Stimulated activated CD4-positive, alpha-beta T cell treated with anti-CD3 and anti-CD28 coated beads, Interleukin-2, amount 100 ng/mL, for 4 hours (primary cell): Measurements from ENCODE around the gene DARS1.
A peak's percentile ranks its signal among the peaks of the same experiment; 100 is the strongest.
"Not testable (repeated sequence)": the region's sequence is repeated elsewhere in the genome, so short reads cannot be mapped to it uniquely, and the experiment has no call there.

Source experiments
- DNase-seq: peaks from one replicate; pipeline ENCODE4 v3.0.0-alpha.2; 2020; ENCODE audit warnings: low read depth

The DARS1 gene

GRCh38 chr2:135885709-135886108 is 99.7 kb downstream of the DARS1 start:
- no peak for DNase-seq

- no peak for DNase-seq
These were observed 103.0 kb downstream of the DARS1 start for GRCh38 chr2:135882415-135882814.

GRCh38 chr2:135876770-135877169 is 108.7 kb downstream of the DARS1 start:
- not testable (repeated sequence) for DNase-seq

- DNase-seq: peak; percentile 98
These were observed 109.2 kb downstream of the DARS1 start, which contains the start of gene MCM6 for GRCh38 chr2:135876066-135876711. Gene MCM6 (minus strand): TSS chr2:135876443. CDS start chr2:135876365, 78 bp downstream.

- DNase-seq: peak; percentile 62
These were observed 109.8 kb downstream of the DARS1 start for GRCh38 chr2:135875491-135876065.

GRCh38 chr2:135874777-135875365 is 110.6 kb downstream of the DARS1 start:
- DNase-seq: no peak

GRCh38 chr2:135870571-135870970 is 114.9 kb downstream of the DARS1 start:
- DNase-seq: no peak

- DNase-seq: no peak
These were observed 122.2 kb downstream of the DARS1 start for GRCh38 chr2:135863233-135863632.

GRCh38 chr2:135862718-135863117 is 122.7 kb downstream of the DARS1 start:
- no peak for DNase-seq
